Measurements from ENCODE around the gene AP1M1. TPM values are rescaled to one million over a fixed set of nuclear protein-coding genes. Genes with fewer than 3 reads are reported as not detected.
A peak's percentile ranks its signal among the peaks of the same experiment; 100 is the strongest.

AP1M1 gene
- total RNA-seq, 2 donors from 2014 or later, result 54.8 to 70.2 TPM

- no peak for DNase-seq (ENCODE audit: low spot score)
- Histone ChIP-seq H3K4me1 (peaks cover 0 to 40% of the 10 kb centered on the region in 2 donors), H3K4me3 (no peak overlapping the region), H3K27ac (no peak overlapping the region), H3K36me3 (peaks cover 33% of the 10 kb centered on the region), H3K9me3 (no peaks in the 10 kb centered on the region), H3K27me3 (no peaks in the 10 kb centered on the region)
- TF ChIP-seq CTCF (IDR thresholded peaks at IDR 0.05), result no peak
These were observed 5.7 kb downstream of the AP1M1 start for GRCh38 chr19:16203256-16204004.

DNA sequence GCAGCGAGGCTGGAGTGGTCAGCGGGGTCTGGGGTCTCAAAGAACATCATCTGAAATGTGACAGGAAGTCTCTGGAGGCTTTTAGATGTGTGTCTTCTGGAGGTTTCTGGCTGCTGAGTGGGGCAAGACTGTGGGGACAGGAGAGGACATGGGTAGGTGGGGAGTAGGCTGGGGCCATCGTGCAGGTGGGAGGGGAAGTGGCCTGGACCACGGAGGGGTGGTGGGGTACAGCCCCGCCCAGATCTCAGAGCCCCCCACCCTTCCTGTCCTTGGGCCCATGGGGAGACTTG is 6.2 kb downstream of the AP1M1 start:
- Histone ChIP-seq H3K27me3 (no peaks in the 10 kb centered on the region), H3K4me3 (no peak overlapping the region), H3K9me3 (no peaks in the 10 kb centered on the region), H3K4me1 (peaks cover 0 to 34% of the 10 kb centered on the region in 2 donors), H3K36me3 (peaks cover 38% of the 10 kb centered on the region), H3K27ac (no peak overlapping the region)
- no peak for DNase-seq (ENCODE audit: low spot score)
- no peak for TF ChIP-seq CTCF (IDR thresholded peaks at IDR 0.05)

DNA sequence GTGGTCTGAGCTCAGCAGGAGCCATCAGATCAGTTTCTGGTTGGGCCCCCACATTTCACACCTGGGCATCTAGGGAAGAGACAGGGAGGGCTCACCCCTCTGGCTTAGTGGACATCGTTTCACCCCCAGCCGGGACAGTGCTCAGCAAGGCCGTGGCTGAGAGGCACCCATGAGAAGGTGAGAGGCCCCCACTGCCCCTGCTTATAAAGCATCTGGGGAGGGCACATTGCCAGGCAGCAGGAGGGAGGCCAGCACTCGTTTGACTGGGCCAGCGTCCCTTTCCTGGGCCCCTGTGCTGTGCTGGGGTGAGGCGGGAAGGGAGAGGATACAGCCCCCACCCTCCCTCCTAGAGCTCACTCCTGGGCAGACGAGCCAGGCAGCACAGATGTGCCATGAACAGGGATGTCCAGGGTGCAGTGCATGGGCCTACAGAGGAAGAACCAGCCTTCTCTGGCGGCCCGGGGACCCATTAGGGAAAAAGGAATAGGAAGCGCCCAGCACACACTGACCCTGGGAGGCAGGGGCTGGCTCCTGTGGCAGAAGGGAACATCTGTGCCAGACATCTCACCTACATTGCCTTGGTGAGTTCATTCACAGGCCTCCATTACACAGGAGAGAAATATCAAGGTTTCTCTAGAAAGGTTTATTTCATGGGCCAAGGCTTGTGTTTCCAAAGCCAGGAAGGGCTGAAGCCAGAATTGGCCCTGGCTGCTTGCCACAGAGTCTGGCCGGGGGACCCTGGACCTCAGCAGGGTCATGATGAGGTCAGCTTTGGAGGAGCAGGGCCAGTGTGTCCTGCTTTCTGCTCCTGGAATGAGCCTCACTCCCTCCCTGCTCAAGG is 7.7 kb downstream of the AP1M1 start:
- H3K27ac ChIP-seq, result peak overlapping the region in 1 of 2 donors; percentile 26
- peaks cover 53% of the 10 kb centered on the region for H3K36me3 ChIP-seq
- H3K27me3 ChIP-seq, result no peaks in the 10 kb centered on the region
- H3K4me1 ChIP-seq, result peaks cover 0 to 22% of the 10 kb centered on the region in 2 donors
- no peak for TF ChIP-seq CTCF (IDR thresholded peaks at IDR 0.05)
- no peak for DNase-seq (ENCODE audit: low spot score)
- no peaks in the 10 kb centered on the region for H3K9me3 ChIP-seq
- H3K4me3 ChIP-seq, result no peak overlapping the region

DNA sequence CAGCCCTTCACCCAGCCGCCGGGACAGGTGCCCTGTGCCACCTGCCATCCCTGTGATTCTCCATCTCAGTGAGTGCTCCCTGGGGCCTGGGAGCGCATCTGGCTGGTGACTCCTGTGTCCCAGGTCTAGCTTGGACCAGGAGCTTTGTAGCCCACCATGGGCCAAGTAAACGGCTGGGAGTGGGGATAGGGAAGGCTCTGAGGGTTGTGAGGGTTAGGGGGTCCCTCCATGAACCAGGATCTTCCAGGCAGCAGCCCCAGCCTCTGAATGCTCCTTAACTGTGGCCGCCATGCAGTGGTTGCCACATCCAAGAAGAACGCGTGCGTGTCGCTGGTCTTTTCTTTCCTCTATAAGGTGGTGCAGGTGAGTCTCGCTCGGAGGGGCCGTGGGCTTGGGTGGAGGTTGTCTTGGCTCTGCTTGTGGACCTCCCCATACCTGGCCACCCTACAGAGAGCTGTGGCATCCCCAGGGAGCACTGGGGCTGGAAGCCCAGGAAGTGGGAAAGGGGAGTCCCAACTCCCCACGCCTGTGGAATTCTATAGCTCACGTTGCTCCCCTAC is 8.4 kb downstream of the AP1M1 start:
- no peak for DNase-seq (ENCODE audit: low spot score)

GRCh38 chr19:16206637-16207036 is 8.9 kb downstream of the AP1M1 start:
- peaks cover 0 to 22% of the 10 kb centered on the region in 2 donors for H3K4me1 ChIP-seq
- H3K4me3 ChIP-seq, result no peak overlapping the region
- H3K27me3 ChIP-seq, result no peaks in the 10 kb centered on the region
- peaks cover 65% of the 10 kb centered on the region for H3K36me3 ChIP-seq
- H3K9me3 ChIP-seq, result no peaks in the 10 kb centered on the region
- no peak for TF ChIP-seq CTCF (IDR thresholded peaks at IDR 0.05)
- DNase-seq (ENCODE audit: low spot score), result no peak
- no peak overlapping the region for H3K27ac ChIP-seq

More for the DNA sequence above, 8.4 kb downstream of the AP1M1 start:
- H3K9me3 ChIP-seq, result no peaks in the 10 kb centered on the region
- no peak overlapping the region for H3K4me3 ChIP-seq
- peaks cover 60% of the 10 kb centered on the region for H3K36me3 ChIP-seq
- H3K27ac ChIP-seq, result peak overlapping the region in 1 of 2 donors; percentile 26
- no peak for TF ChIP-seq CTCF (IDR thresholded peaks at IDR 0.05)
- H3K4me1 ChIP-seq, result peaks cover 0 to 22% of the 10 kb centered on the region in 2 donors
- no peaks in the 10 kb centered on the region for H3K27me3 ChIP-seq

All from right atrium auricular region (tissue), 2 donors.